Epithelial cell of esophagus (primary cell): Measurements from ENCODE around the gene ENOX1.

Experiments
- DNase-seq: peaks from one replicate; pipeline ENCODE4 v3.0.0; 2010; ENCODE audit warnings: low read depth
- H3K4me3 ChIP-seq: 2 replicates; pipeline ENCODE4 v1.5.1; 2011; ENCODE audit warnings: mild to moderate bottlenecking, low read length, control low read depth
- TF ChIP-seq, protein P1 (sequence below): IDR thresholded peaks from 2 replicates; pipeline ENCODE4 v1.5.1; 2011; ENCODE audit warnings: low read depth, mild to moderate bottlenecking, low read length, control low read depth, inconsistent platforms; ENCODE audit not compliant: insufficient read depth; ENCODE audit errors: missing control alignments

Gene ENOX1

DNA sequence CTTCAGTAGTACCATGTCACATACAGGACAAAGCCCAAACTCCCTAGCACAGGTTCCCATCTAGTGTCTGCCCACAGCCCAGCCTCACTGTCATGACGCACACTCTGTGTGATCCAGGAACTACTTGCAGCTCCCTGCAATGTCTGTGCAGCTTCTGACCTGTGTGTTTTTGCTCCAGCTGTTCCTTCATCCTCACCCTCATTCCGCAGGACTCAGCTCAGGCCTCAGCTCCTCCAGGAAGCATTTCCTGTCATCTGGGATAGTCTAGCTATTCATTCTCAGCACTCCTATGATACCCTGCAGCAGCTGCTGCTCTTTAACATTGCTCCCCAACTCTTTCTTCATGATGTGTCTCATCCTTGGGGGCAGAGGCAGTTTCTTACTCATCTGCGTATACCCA is 56.1 kb downstream of the ENOX1 start:
- peak; percentile 78 for DNase-seq
- TF ChIP-seq, protein P1, sequence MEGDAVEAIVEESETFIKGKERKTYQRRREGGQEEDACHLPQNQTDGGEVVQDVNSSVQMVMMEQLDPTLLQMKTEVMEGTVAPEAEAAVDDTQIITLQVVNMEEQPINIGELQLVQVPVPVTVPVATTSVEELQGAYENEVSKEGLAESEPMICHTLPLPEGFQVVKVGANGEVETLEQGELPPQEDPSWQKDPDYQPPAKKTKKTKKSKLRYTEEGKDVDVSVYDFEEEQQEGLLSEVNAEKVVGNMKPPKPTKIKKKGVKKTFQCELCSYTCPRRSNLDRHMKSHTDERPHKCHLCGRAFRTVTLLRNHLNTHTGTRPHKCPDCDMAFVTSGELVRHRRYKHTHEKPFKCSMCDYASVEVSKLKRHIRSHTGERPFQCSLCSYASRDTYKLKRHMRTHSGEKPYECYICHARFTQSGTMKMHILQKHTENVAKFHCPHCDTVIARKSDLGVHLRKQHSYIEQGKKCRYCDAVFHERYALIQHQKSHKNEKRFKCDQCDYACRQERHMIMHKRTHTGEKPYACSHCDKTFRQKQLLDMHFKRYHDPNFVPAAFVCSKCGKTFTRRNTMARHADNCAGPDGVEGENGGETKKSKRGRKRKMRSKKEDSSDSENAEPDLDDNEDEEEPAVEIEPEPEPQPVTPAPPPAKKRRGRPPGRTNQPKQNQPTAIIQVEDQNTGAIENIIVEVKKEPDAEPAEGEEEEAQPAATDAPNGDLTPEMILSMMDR = no peak
- no peak overlapping the region for H3K4me3 ChIP-seq

DNA sequence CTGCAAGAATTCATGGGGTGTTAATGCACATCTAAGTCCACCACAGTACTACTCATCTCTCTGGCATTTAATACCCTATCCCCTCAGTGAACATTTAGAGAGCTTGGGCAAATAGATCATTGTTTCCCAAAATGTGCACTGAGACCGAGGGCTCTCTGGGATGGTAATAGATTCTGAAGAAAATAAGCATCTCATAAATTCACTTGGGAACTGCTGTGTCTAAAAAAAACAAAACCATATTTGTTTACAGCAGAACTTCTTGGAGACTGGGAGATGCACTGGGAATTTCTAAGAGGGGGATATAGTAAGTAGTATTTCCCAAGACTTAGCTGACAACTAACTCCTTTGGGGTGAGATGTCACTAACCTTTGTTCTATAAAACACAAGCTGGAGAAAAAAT is 58.4 kb downstream of the ENOX1 start:
- no peak for DNase-seq
- TF ChIP-seq, protein P1 = no peak
- no peak overlapping the region for H3K4me3 ChIP-seq

DNA sequence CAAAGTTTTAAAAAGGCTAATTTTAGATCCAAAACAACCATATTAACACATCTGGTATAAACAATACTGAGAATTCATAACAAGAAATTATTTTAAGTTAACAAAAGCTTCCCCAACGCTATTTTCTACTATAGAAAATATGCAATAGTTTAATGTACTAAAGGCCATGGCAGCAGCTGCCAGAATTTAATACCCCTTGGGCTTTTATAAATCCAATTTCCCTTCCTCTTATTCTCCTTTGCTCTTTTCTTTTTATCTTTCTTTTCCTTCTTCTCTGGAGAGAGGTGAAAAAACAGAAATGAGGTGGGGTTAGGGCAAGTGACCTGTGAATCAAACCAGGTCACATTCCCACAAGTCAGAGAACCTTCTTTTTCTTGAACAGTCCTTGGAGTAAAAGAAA is 58.9 kb downstream of the ENOX1 start:
- DNase-seq = no peak
- TF ChIP-seq, protein P1 = no peak
- no peak overlapping the region for H3K4me3 ChIP-seq

DNA sequence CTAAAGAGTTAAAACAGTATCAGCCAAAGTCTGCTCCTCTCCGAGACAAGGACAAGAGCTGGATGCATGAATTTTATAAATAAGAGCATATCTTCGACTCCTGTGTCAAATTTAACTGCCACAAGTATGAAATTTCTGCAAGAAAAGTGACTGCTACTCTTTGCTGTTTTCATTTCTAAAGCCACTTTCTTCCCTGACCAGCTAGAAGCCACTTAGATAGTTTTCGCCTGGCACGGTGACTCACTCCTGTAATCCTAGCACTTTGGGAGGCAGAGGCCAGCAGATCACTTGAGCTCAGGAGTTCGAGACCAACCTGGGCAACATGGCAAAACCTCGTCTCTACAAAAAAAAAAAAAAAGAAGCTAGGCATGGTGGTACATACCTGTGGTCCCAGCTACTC is 61.3 kb downstream of the ENOX1 start:
- H3K4me3 ChIP-seq = no peak overlapping the region
- TF ChIP-seq, protein P1 = no peak
- DNase-seq = no peak

DNA sequence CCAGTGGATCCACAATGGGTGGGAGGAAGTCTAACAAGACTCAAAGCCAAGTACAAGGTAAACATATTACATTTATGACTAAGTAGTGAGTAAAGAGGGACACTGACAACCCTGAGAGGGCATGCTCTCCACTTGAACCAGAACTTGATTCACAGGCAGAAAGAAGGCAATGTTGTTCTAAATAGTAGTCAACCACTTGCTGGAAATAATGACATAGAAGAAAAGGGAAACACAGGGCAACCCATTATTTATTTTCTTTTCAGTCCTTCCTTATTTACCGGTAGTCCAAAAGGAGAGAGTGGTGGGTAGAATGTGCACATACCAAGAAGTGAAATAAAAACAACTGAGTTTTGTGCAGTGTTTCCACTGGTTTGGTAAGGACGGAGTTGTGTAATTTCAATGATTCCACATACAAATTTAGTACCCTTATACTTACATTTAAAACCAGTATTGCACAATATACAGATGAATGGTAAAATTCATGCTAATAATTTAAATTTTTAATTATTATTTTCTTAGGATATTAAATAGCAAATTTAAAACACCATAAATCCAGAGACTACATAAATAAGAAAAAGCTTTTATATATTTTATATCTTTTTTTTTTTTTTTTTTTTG is 65.9 kb downstream of the ENOX1 start:
- TF ChIP-seq, protein P1 = no peak
- DNase-seq = peak; percentile 62
- H3K4me3 ChIP-seq = no peak overlapping the region

DNA sequence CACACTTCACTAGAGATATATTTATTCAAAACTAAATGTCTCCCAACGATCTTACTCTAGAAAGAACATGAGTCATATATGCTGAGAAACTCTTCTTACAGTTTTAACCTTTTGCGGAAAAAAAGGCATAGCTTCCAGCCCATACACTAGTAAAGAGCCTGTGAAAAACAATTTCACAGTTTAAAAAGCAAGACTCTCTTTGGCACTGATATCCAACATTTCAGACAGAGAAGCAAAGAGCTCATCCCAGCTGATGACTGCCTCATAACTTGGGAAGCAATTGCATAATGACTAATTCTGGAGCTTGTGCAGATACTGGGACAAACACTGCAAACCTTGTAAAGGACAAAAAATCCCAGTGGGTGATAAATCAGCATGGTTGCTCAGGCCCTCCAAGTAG is 88.0 kb downstream of the ENOX1 start:
- H3K4me3 ChIP-seq = no peak overlapping the region
- peak; percentile 12 for DNase-seq
- TF ChIP-seq, protein P1 = no peak

DNA sequence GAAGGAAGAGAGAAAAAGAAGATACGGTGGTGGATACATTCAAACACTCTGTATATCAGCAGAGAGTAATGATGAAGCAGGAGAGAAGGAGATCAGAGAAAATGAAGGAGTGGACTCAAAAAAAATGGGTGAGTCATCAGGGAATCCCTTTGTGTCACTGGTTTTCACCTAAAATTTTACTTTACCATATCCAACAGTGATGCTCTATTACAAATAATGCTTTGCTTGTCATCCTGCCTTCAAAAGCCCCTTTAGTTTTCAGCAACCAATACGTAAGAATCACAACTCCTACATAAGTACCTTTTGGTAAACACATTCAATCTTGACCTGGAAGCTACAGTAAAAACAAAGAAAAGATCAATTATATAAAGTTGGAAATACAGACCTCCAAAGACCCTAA is 88.8 kb downstream of the ENOX1 start:
- no peak for DNase-seq
- TF ChIP-seq, protein P1 = no peak
- no peak overlapping the region for H3K4me3 ChIP-seq
